ENCODE data around the gene CTU2.

The CTU2 gene

GRCh38 chr16:88727871-88728270 is 21.6 kb downstream of the CTU2 start:
- TF ChIP-seq CTCF (IDR thresholded peaks at IDR 0.05; ENCODE audit: extremely low read depth, missing control alignments), result no peak
- DNase-seq (ENCODE audit: low spot score), result no peak

- TF ChIP-seq CTCF (IDR thresholded peaks at IDR 0.05; ENCODE audit: extremely low read depth, missing control alignments), result no peak
- no peak for DNase-seq (ENCODE audit: low spot score)
These were observed 24.6 kb downstream of the CTU2 start for GRCh38 chr16:88730632-88731607.

- TF ChIP-seq CTCF (IDR thresholded peaks at IDR 0.05; ENCODE audit: extremely low read depth, missing control alignments), result no peak
- no peak for DNase-seq (ENCODE audit: low spot score)
These were observed 25.4 kb downstream of the CTU2 start for GRCh38 chr16:88731699-88732098.

- no peak for TF ChIP-seq CTCF (IDR thresholded peaks at IDR 0.05; ENCODE audit: extremely low read depth, missing control alignments)
These were observed 26.1 kb downstream of the CTU2 start for GRCh38 chr16:88732172-88732960.

GRCh38 chr16:88732961-88733294 is 26.6 kb downstream of the CTU2 start:
- DNase-seq (ENCODE audit: low spot score), result no peak
- no peak for TF ChIP-seq CTCF (IDR thresholded peaks at IDR 0.05; ENCODE audit: extremely low read depth, missing control alignments)

More at GRCh38 chr16:88732172-88732960, 26.1 kb downstream of the CTU2 start:
- DNase-seq (ENCODE audit: low spot score), result no peak

- TF ChIP-seq CTCF (IDR thresholded peaks at IDR 0.05; ENCODE audit: extremely low read depth, missing control alignments), result no peak
These were observed 27.5 kb downstream of the CTU2 start for GRCh38 chr16:88733630-88734360.

More at GRCh38 chr16:88733630-88734360, 27.5 kb downstream of the CTU2 start:
- DNase-seq (ENCODE audit: low spot score), result no peak

Data from GM20000 (cell line).